B cell (primary cell): ENCODE results near the gene POLR3G. TPM values are rescaled to one million over a fixed set of nuclear protein-coding genes. Genes with fewer than 3 reads are reported as not detected.

ENCODE experiments used
- ATAC-seq: fragments of 200-7000 bp; cut with Tn5 transposase; one replicate; pipeline ENCODE4 v1.10.0; 2021; ENCODE audit warnings: low read depth, mild to moderate bottlenecking, moderate number of reproducible peaks, moderate library complexity
- CTCF ChIA-PET: fragments of 350-600 bp; sonication (Branson Sonifier 250); formaldehyde crosslinking; loops from one replicate; lab custom pipeline; 2021; ENCODE audit warnings: antibody characterized with exemption, inconsistent platforms; lab: Charles Lee
- POLR2A ChIA-PET: fragments of 350-600 bp; sonication (Branson Sonifier 250); formaldehyde crosslinking; loops from one replicate; lab custom pipeline; 2021; ENCODE audit warnings: antibody characterized with exemption; lab: Charles Lee
- DNase-seq: peaks from one replicate; pipeline ENCODE4 v3.0.0; 2013
- H2AFZ ChIP-seq: 2 replicates; pipeline ENCODE4 v1.6.1; 2012; ENCODE audit warnings: mild to moderate bottlenecking, low read depth, low read length; ENCODE audit not compliant: insufficient read depth, poor library complexity, severe bottlenecking
- H3K27ac ChIP-seq, 2 donors: 1 replicate in 1 of 2; 2 replicates in 1 of 2; pipeline ENCODE4 v1.5.1; 2012 to 2013; ENCODE audit warnings: low read length in 2 of 2, mild to moderate bottlenecking in 2 of 2, moderate library complexity in 1 of 2
- H3K27me3 ChIP-seq, 4 experiments: fragments of 200-600 bp in 1 of 4; sonication (generic) in 1 of 4; replicated peaks in 1 of 4; 1 replicate in 2 of 4; 2 replicates in 2 of 4; pipeline versions ENCODE4 v1.6.1 to v1.7.0; 2013 to 2016; ENCODE audit warnings: low read length in 3 of 4, mild to moderate bottlenecking in 2 of 4, mixed read lengths in 1 of 4, moderate library complexity in 1 of 4; ENCODE audit not compliant: insufficient read depth in 4 of 4, control insufficient read depth in 3 of 4; ENCODE audit errors: control extremely low read depth in 1 of 4
- H3K36me3 ChIP-seq, 2 experiments: replicated peaks in 1 of 2; 1 replicate in 1 of 2; 2 replicates in 1 of 2; pipeline versions ENCODE4 v1.6.1 to v1.7.1; 2013; ENCODE audit warnings: low read length in 1 of 2; ENCODE audit not compliant: insufficient read depth in 2 of 2, control insufficient read depth in 1 of 2; ENCODE audit errors: control extremely low read depth in 1 of 2, extremely low read depth in 1 of 2
- H3K4me1 ChIP-seq, 2 donors: fragments of 200-600 bp in 1 of 2; sonication (generic) in 1 of 2; 1 replicate in 1 of 2; 2 replicates in 1 of 2; pipeline versions ENCODE4 v1.5.1 to v1.6.1; 2013 to 2017; ENCODE audit warnings: low read length in 2 of 2; ENCODE audit not compliant: control insufficient read depth in 2 of 2, insufficient read depth in 2 of 2
- H3K4me2 ChIP-seq: replicated peaks from 2 replicates; pipeline ENCODE3; 2012; ENCODE audit warnings: mild to moderate bottlenecking, low read depth, low read length; ENCODE audit not compliant: poor library complexity, severe bottlenecking
- H3K4me3 ChIP-seq, 5 experiments: fragments of 200-600 bp in 1 of 5; sonication (generic) in 1 of 5; 1 replicate in 3 of 5; 2 replicates in 2 of 5; pipeline versions ENCODE4 v1.5.1 to v1.7.0; 2011 to 2016; ENCODE audit warnings: low read length in 4 of 5, mild to moderate bottlenecking in 4 of 5, low read depth in 2 of 5, control low read depth in 1 of 5, moderate library complexity in 1 of 5; ENCODE audit not compliant: insufficient read depth in 1 of 5; ENCODE audit errors: control extremely low read depth in 1 of 5, extremely low read depth in 1 of 5
- H3K79me2 ChIP-seq: fragments of 200-600 bp; sonication (generic); one replicate; pipeline ENCODE4 v1.6.0; 2016; ENCODE audit warnings: low read length; ENCODE audit not compliant: control insufficient read depth, insufficient read depth
- H3K9ac ChIP-seq: fragments of 200-600 bp; sonication (generic); 2 replicates; pipeline ENCODE4 v1.6.1; 2017; ENCODE audit warnings: mild to moderate bottlenecking, low read length, moderate library complexity
- H3K9me3 ChIP-seq, 3 donors: one replicate each; pipeline versions ENCODE4 v1.6.1 to v1.7.1; 2013; ENCODE audit warnings: low read length in 2 of 3; ENCODE audit not compliant: control insufficient read depth in 2 of 3, insufficient read depth in 1 of 3; ENCODE audit errors: control extremely low read depth in 1 of 3
- H4K20me1 ChIP-seq: 2 replicates; pipeline ENCODE4 v1.6.0; 2012; ENCODE audit warnings: mild to moderate bottlenecking, low read length; ENCODE audit not compliant: insufficient read depth, control insufficient read depth, poor library complexity, severe bottlenecking
- H3K27ac Mint-ChIP-seq: one replicate; pipeline ENCODE4 v1.8.0; 2021; ENCODE audit warnings: mixed read lengths
- H3K27me3 Mint-ChIP-seq: one replicate; pipeline ENCODE4 v1.8.0; 2021; ENCODE audit warnings: mixed read lengths
- H3K4me1 Mint-ChIP-seq: one replicate; pipeline ENCODE4 v1.8.0; 2021; ENCODE audit warnings: mixed read lengths
- H3K4me3 Mint-ChIP-seq: one replicate; pipeline ENCODE4 v1.8.0; 2021; ENCODE audit warnings: mixed read lengths
- H3K9me3 Mint-ChIP-seq: one replicate; pipeline ENCODE4 v1.8.0; 2022; ENCODE audit warnings: mixed read lengths; ENCODE audit not compliant: insufficient read depth
- EZH2 ChIP-seq: IDR thresholded peaks from 2 replicates; pipeline ENCODE4 v1.6.1; 2012; ENCODE audit warnings: borderline replicate concordance, low read depth, mild to moderate bottlenecking, moderate library complexity, low read length; ENCODE audit not compliant: insufficient read depth, poor library complexity, severe bottlenecking
- WGBS: methylation state at CpG from one replicate; pipeline ENCODE4 v1.1.5; 2013; ENCODE audit warnings: missing lambda C conversion rate; ENCODE audit not compliant: insufficient coverage; 5-methylcytosine and 5-hydroxymethylcytosine counted together
- intact Hi-C: fragments of 100-400 bp; cut with micrococcal nuclease; formaldehyde crosslinking; loops from one replicate; pipeline ENCODE4 v1.10.0; 2022
- polyA plus RNA-seq: library from polyadenylated mRNA; depleted of rRNA; stranded (reverse); fragments of >200 nt; gene quantifications from 2 replicates; pipeline ENCODE4 v1.2.3, GENCODE V29; 2012
- total RNA-seq, 2 donors: library from RNA; stranded (reverse); fragments of 120-200 nt in 1 of 2; gene quantifications; 1 replicate in 1 of 2; 2 replicates in 1 of 2; pipeline versions ENCODE4 v1.2.3 to v1.2.4, GENCODE V29; 2013 to 2022
- TF ChIP-seq, protein P1 (sequence below): fragments of 200-600 bp; IDR thresholded peaks from one replicate; pipeline ENCODE4 v1.8.0; 2022; ENCODE audit warnings: antibody characterized with exemption, mild to moderate bottlenecking

POLR3G gene
- total and polyA plus RNA-seq, 2 donors (not counting 1 experiment from before 2014, with no cell fraction given): 0.52 to 2.3 TPM

DNA sequence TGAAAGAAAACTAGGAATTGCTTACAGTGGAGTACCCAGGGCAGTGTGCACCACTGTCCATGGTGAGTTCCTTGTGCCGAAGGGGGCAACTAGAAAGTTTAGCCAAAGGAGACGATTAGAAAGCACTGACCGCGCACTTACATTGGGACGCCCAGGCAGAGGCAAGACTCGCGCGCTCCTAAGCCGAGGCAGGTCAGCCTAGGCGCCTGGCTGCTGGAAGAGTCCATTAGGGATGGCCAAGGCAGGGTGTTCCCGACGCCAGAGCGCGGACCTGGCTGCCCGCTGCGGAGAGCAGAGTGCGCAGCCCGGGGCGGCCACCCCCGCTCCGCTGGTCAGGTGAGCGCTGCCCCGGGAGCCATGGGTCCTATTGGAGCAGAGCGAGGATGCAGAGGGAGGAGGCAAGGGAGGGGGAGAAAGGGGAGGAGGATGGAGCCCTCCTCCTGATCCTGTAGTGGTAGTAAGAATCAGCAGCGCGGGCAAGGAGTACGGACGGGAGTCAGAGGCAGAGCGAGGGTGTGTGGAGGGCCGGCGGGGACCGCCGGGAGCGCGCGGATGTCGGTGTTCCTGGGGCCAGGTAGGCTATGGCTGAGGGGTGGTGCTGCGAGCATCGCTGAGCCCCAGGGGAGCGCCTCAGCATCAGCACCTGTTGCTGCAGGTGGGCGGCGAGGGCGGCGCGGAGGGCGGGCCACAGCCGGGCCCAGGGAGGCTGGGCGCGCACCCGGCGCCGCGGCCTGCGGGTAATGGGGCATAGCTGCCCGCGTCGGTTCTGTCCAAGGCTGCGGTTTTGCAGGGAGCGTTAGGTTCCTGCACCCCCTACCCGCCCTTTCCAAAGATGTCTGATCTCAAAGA, 83.9 kb downstream of the POLR3G start, which contains the start of gene ADGRV1:
ADGRV1 (plus strand) TSS at position 454 of the 849 bp plus-strand sequence; CDS start at position 553, 99 bp downstream.
- Histone ChIP-seq H3K36me3 (no peaks in the 10 kb centered on the region), H3K4me3 (peak within 1 kb of the TSS in 3 of 5 experiments; percentile 1 to 46 (median 24)), H2AFZ (peak within 1 kb of the TSS; percentile 30), H4K20me1 (no peaks in the 10 kb centered on the region), H3K4me2 (peak within 1 kb of the TSS; percentile 67), H3K9me3 (peaks cover 0 to 7% (median 3%) of the 10 kb centered on the region in 3 donors), H3K4me1 (peaks cover 11 to 14% of the 10 kb centered on the region in 2 donors), H3K9ac (peak within 1 kb of the TSS; percentile 34), H3K79me2 (no peaks in the 10 kb centered on the region), H3K27me3 (peaks cover 0 to 69% (median 32%) of the 10 kb centered on the region in 4 experiments), H3K27ac (no peak within 1 kb of the TSS)
- ChIA-PET CTCF (no interaction called here), POLR2A (no interaction called here)
- WGBS: 2% methylated on average over 57 of the region's 60 CpGs
- Mint-ChIP-seq H3K4me1 (peaks cover 15% of the 10 kb centered on the region), H3K27me3 (peaks cover 52% of the 10 kb centered on the region), H3K9me3 (no peaks in the 10 kb centered on the region), H3K27ac (no peak within 1 kb of the TSS), H3K4me3 (peak within 1 kb of the TSS; percentile 72)
- TF ChIP-seq, protein P1, sequence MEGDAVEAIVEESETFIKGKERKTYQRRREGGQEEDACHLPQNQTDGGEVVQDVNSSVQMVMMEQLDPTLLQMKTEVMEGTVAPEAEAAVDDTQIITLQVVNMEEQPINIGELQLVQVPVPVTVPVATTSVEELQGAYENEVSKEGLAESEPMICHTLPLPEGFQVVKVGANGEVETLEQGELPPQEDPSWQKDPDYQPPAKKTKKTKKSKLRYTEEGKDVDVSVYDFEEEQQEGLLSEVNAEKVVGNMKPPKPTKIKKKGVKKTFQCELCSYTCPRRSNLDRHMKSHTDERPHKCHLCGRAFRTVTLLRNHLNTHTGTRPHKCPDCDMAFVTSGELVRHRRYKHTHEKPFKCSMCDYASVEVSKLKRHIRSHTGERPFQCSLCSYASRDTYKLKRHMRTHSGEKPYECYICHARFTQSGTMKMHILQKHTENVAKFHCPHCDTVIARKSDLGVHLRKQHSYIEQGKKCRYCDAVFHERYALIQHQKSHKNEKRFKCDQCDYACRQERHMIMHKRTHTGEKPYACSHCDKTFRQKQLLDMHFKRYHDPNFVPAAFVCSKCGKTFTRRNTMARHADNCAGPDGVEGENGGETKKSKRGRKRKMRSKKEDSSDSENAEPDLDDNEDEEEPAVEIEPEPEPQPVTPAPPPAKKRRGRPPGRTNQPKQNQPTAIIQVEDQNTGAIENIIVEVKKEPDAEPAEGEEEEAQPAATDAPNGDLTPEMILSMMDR: no peak
- peak; percentile 61 for TF ChIP-seq EZH2
- ATAC-seq: peak; percentile 39
- intact Hi-C loops: no loop called here
- DNase-seq: peak; percentile 44

DNA sequence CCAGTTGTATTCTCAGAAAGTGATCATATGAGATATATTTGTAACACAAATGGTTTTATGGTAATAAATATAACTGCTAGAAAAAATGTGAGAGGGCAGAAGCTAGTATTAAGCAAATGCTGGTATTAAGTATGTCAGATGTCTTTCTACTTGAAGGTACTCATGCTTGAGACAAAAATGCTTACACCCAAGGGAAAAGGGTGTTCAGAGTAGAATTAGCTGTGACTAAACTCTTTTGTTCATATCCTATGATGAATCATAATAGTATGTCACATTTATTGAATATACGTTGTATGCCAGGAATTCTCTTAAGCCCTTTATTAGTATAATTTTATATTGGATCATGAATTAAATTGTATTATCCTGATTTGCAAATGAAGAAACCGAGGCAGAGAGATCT, 86.1 kb downstream of the POLR3G start:
- Histone ChIP-seq H3K4me1 (peaks cover 11 to 14% of the 10 kb centered on the region in 2 donors), H4K20me1 (no peaks in the 10 kb centered on the region), H2AFZ (no peak overlapping the region), H3K9ac (no peak overlapping the region), H3K27me3 (peaks cover 0 to 61% (median 32%) of the 10 kb centered on the region in 4 experiments), H3K36me3 (no peaks in the 10 kb centered on the region), H3K79me2 (no peaks in the 10 kb centered on the region), H3K4me3 (no peak overlapping the region), H3K9me3 (peaks cover 0 to 7% (median 3%) of the 10 kb centered on the region in 3 donors), H3K27ac (no peak overlapping the region), H3K4me2 (no peak overlapping the region)
- H3K4me1 Mint-ChIP-seq: peaks cover 15% of the 10 kb centered on the region
- no peak overlapping the region for H3K27ac Mint-ChIP-seq
- no peak for ATAC-seq
- intact Hi-C loops: no loop called here
- no peaks in the 10 kb centered on the region for H3K9me3 Mint-ChIP-seq
- ChIA-PET POLR2A (no interaction called here), CTCF (no interaction called here)
- no CpG with 5 or more reads among the region's 2 CpGs for WGBS
- H3K4me3 Mint-ChIP-seq: no peak overlapping the region
- peaks cover 51% of the 10 kb centered on the region for H3K27me3 Mint-ChIP-seq
- no peak for DNase-seq
- TF ChIP-seq, protein P1: no peak
- TF ChIP-seq EZH2: no peak
